MM.1S (cell line): ENCODE results near the gene ACE.

Experiments used
- EZH2 ChIP-seq: fragments of 300-600 bp; sonication (generic); optimal IDR thresholded peaks from 2 replicates; pipeline ENCODE3; 2017; ENCODE audit warnings: low read depth, mild to moderate bottlenecking, antibody characterized with exemption, low read length, mixed read lengths
- TF ChIP-seq, protein P1 (sequence below): fragments of 300-600 bp; sonication (generic); IDR thresholded peaks from 2 replicates; pipeline ENCODE4 v1.5.1; 2016; ENCODE audit warnings: antibody characterized with exemption, low read length, mixed read lengths

DNA sequence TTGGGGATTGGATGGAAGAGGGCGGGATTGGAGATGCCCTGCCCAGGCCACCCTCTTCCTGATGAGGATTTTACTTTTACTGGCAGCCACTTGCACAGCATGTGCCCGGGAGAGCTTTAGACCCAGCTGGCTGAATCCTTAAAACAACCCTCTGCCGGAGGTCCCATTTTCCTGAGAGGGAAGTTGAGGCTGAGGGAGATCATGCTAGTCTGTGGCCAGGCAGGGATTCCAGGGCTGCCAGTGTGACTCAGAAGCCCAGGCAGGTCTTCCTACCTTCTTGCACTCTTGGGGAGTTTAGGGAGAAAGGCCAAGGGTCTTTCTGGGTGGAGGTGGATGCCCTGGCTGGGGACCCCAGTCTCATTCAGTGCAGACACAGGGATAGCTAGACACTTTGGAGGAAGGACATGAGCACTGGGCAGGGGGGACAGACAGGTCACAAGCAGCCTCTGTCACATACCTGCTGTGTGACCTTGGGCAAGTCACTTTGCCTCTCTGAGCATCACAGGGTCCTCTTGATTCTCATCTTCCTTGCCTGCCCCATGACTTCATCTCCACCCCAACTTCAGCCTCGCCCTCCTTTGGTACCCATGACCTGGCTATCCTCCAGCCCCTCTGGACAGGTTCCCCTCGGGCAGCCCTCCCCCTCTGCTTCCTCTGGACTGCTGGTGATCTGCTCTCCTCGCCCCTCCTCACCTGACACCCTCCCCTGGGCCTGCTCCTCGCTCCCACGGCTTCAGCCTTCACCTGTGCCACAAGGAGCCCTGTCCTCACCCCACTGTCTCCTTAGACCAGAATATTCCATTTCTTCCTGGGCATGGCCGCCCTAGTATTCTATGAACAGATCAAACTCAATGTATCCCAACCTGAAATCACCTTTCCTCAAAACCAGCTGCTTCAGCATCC is 62.1 kb downstream of the ACE start:
- TF ChIP-seq, protein P1, sequence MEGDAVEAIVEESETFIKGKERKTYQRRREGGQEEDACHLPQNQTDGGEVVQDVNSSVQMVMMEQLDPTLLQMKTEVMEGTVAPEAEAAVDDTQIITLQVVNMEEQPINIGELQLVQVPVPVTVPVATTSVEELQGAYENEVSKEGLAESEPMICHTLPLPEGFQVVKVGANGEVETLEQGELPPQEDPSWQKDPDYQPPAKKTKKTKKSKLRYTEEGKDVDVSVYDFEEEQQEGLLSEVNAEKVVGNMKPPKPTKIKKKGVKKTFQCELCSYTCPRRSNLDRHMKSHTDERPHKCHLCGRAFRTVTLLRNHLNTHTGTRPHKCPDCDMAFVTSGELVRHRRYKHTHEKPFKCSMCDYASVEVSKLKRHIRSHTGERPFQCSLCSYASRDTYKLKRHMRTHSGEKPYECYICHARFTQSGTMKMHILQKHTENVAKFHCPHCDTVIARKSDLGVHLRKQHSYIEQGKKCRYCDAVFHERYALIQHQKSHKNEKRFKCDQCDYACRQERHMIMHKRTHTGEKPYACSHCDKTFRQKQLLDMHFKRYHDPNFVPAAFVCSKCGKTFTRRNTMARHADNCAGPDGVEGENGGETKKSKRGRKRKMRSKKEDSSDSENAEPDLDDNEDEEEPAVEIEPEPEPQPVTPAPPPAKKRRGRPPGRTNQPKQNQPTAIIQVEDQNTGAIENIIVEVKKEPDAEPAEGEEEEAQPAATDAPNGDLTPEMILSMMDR, result no peak
- no peak for TF ChIP-seq EZH2
